ENCODE results near the gene TIMP3. TPM values are rescaled to one million over a fixed set of nuclear protein-coding genes. Genes with fewer than 3 reads are reported as not detected.

The TIMP3 gene
- polyA plus RNA-seq, 3 donors, result not detected

DNA sequence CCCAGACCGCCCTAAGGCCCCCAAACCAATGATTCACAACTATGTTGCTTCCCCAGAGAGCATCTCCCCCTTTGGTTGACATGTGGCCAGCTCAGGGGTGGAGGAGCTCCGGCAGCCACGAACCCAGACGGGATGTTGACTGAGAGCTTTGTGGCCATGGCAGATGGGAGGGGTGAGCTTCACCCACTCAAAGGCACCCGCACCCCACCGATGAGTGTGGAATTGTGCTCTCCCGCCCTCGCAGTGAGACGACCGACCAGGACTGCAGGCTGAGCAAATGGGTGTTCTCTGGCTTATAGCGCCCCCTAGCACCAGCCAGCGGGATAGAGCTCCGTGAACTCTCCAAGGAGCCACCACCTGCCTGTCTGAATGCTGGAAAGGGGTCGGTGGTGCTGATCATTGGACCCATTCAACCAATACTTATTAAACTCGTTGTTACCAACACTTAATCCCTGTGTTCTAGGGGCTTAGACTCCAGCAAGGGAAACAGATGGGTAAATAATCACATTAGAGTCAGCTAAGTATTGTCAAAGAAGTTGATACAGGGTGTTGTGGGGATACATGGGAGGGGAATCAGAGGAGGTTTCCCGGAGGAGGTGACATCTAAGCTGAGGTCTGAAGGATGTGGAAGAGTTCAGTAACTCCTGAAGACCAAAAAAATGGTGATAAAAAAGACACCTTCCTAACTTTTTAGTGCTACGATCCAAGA, 4.5 kb upstream of the TIMP3 start:
- intact Hi-C loops (cut with micrococcal nuclease), result loop anchor here (1.0 to 2.0 kb wide), 4 partner anchors 136 to 268 kb away; no protein-coding TSS in a partner anchor
- WGBS (ENCODE audit: insufficient coverage), result 6% methylated on average over 10 of the region's 17 CpGs
- Mint-ChIP-seq H3K27ac (no peak overlapping the region), H3K9me3 (peaks cover 0 to 3% (median 0%) of the 10 kb centered on the region in 7 donors), H3K27me3 (ENCODE audit: low read depth in 3 of 3) (peaks cover 26 to 48% (median 26%) of the 10 kb centered on the region in 3 donors), H3K36me3 (no peaks in the 10 kb centered on the region), H3K4me3 (no peak overlapping the region), H3K4me1 (peaks cover 6% of the 10 kb centered on the region)
- Histone ChIP-seq H3K9me3 (replicated peaks in 1 of 2; ENCODE audit: control insufficient read depth in 1 of 2, insufficient read depth in 1 of 2, low read length in 2 of 2) (peaks cover 0 to 8% of the 10 kb centered on the region in 2 donors), H3K4me2 (replicated peaks; ENCODE audit: extremely low read depth, low read length, poor library complexity, severe bottlenecking) (no peak overlapping the region), H3K27me3 (ENCODE audit: control insufficient read depth in 2 of 2, insufficient read depth in 2 of 2, low read length in 2 of 2) (peaks cover 10 to 25% of the 10 kb centered on the region in 2 donors), H3K9ac (ENCODE audit: insufficient read depth, low read length, poor library complexity, severe bottlenecking) (no peak overlapping the region), H3K27ac (ENCODE audit: low read depth in 1 of 2, low read length in 2 of 2) (no peak overlapping the region), H3K36me3 (replicated peaks in 1 of 2; ENCODE audit: control insufficient read depth in 1 of 2, insufficient read depth in 2 of 2, low read length in 2 of 2) (no peaks in the 10 kb centered on the region), H3K4me1 (ENCODE audit: control insufficient read depth in 1 of 2, insufficient read depth in 2 of 2, low read length in 2 of 2) (peaks cover 0 to 5% of the 10 kb centered on the region in 2 donors), H3K4me3 (replicated peaks in 1 of 3; ENCODE audit: low read depth in 2 of 3, low read length in 3 of 3) (no peak overlapping the region), H3K79me2 (ENCODE audit: insufficient read depth, low read length) (no peaks in the 10 kb centered on the region), H2AFZ (ENCODE audit: insufficient read depth, low read depth, low read length, poor library complexity, severe bottlenecking) (no peak overlapping the region), H4K20me1 (ENCODE audit: insufficient read depth, low read length) (no peaks in the 10 kb centered on the region)
- DNase-seq, result peak; percentile 40 to 62 (median 56)
- peak; percentile 86 for TF ChIP-seq CTCF (IDR thresholded peaks at IDR 0.05)

DNA sequence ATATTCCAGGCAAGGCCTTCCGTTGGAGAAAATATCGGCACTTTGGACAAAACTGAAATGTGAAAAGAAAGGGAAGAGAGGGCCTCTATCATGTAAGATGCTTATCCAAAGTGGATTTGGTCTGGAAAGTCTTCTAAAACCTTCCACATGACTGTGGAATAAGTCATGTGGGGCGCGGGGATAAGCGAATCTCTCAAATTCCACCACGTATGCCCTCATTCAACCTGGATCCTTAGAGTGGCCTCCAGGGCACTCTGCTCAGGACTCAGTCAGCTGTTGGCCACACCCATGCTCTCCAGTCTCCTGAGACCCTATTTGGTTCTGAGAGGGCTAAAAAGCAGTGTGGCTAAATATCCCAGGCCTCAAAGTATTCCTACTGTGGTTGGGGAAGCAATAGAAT, 2.0 kb upstream of the TIMP3 start:
- TF ChIP-seq CTCF (IDR thresholded peaks at IDR 0.05), result no peak
- no peak overlapping the region for H3K9ac ChIP-seq (ENCODE audit: insufficient read depth, low read length, poor library complexity, severe bottlenecking)
- peaks cover 47 to 70% (median 51%) of the 10 kb centered on the region in 3 donors for H3K27me3 Mint-ChIP-seq (ENCODE audit: low read depth in 3 of 3)
- no peaks in the 10 kb centered on the region for H3K79me2 ChIP-seq (ENCODE audit: insufficient read depth, low read length)
- no peak overlapping the region for H3K4me2 ChIP-seq (replicated peaks; ENCODE audit: extremely low read depth, low read length, poor library complexity, severe bottlenecking)
- H3K4me3 ChIP-seq (replicated peaks in 1 of 3; ENCODE audit: low read depth in 2 of 3, low read length in 3 of 3), result no peak overlapping the region
- no peak overlapping the region for H2AFZ ChIP-seq (ENCODE audit: insufficient read depth, low read depth, low read length, poor library complexity, severe bottlenecking)
- peaks cover 11% of the 10 kb centered on the region for H3K4me1 Mint-ChIP-seq
- H3K9me3 ChIP-seq (replicated peaks in 1 of 2; ENCODE audit: control insufficient read depth in 1 of 2, insufficient read depth in 1 of 2, low read length in 2 of 2), result peaks cover 0 to 18% of the 10 kb centered on the region in 2 donors
- no peak overlapping the region for H3K27ac Mint-ChIP-seq
- H3K4me1 ChIP-seq (ENCODE audit: control insufficient read depth in 1 of 2, insufficient read depth in 2 of 2, low read length in 2 of 2), result peaks cover 0 to 5% of the 10 kb centered on the region in 2 donors
- H3K27me3 ChIP-seq (ENCODE audit: control insufficient read depth in 2 of 2, insufficient read depth in 2 of 2, low read length in 2 of 2), result peaks cover 25 to 45% of the 10 kb centered on the region in 2 donors
- H3K27ac ChIP-seq (ENCODE audit: low read depth in 1 of 2, low read length in 2 of 2), result no peak overlapping the region
- WGBS (ENCODE audit: insufficient coverage), result 100% methylated on average over 4 of the region's 6 CpGs
- H3K36me3 Mint-ChIP-seq, result peaks cover 0 to 3% of the 10 kb centered on the region in 2 donors
- no peaks in the 10 kb centered on the region for H3K36me3 ChIP-seq (replicated peaks in 1 of 2; ENCODE audit: control insufficient read depth in 1 of 2, insufficient read depth in 2 of 2, low read length in 2 of 2)
- H3K4me3 Mint-ChIP-seq, result no peak overlapping the region
- intact Hi-C loops (cut with micrococcal nuclease), result no loop called here
- H4K20me1 ChIP-seq (ENCODE audit: insufficient read depth, low read length), result no peaks in the 10 kb centered on the region
- peaks cover 0 to 6% (median 0%) of the 10 kb centered on the region in 7 donors for H3K9me3 Mint-ChIP-seq
- DNase-seq, result no peak
